VCaP (cell line): ENCODE results near the gene EP400.

Experiments used
- H3K27ac ChIP-seq: fragments of 450-650 bp; 2 replicates; pipeline ENCODE4 v1.5.1; 2017
- TF ChIP-seq, protein P1 (sequence below): fragments of 450-650 bp; conservative IDR thresholded peaks from 2 replicates; pipeline ENCODE4 v1.5.1; 2017; ENCODE audit warnings: mild to moderate bottlenecking, moderate library complexity

EP400 gene

DNA sequence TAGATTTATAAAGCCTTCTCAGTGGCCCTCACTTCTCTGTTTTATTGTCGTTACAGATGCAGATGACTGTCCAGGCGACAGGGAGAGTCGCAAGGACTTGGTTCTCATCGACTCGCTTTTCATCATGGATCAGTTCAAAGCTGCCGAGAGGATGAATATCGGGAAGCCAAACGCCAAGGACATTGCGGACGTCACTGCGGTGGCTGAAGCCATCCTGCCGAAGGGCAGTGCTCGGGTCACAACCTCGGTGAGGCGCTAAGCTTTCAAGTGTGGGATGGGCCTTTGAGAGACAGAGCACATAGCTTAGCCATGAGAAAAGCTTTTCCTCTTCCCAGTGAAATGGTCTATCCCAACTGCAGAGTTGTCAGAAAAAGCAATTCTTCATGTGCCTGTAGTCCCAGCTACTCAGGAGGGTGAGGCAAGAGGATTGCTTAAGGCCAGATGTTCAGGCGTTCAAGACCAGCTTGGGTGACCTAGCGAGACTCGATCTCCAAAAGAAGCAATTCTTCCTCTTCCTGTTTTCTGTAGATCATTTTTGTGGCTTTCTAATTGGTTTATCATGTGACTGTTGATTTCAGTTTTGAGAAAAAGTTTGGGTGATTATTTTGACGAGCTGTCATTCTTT, 56.4 kb downstream of the EP400 start:
- TF ChIP-seq, protein P1, sequence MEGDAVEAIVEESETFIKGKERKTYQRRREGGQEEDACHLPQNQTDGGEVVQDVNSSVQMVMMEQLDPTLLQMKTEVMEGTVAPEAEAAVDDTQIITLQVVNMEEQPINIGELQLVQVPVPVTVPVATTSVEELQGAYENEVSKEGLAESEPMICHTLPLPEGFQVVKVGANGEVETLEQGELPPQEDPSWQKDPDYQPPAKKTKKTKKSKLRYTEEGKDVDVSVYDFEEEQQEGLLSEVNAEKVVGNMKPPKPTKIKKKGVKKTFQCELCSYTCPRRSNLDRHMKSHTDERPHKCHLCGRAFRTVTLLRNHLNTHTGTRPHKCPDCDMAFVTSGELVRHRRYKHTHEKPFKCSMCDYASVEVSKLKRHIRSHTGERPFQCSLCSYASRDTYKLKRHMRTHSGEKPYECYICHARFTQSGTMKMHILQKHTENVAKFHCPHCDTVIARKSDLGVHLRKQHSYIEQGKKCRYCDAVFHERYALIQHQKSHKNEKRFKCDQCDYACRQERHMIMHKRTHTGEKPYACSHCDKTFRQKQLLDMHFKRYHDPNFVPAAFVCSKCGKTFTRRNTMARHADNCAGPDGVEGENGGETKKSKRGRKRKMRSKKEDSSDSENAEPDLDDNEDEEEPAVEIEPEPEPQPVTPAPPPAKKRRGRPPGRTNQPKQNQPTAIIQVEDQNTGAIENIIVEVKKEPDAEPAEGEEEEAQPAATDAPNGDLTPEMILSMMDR: no peak
- H3K27ac ChIP-seq: no peak overlapping the region

DNA sequence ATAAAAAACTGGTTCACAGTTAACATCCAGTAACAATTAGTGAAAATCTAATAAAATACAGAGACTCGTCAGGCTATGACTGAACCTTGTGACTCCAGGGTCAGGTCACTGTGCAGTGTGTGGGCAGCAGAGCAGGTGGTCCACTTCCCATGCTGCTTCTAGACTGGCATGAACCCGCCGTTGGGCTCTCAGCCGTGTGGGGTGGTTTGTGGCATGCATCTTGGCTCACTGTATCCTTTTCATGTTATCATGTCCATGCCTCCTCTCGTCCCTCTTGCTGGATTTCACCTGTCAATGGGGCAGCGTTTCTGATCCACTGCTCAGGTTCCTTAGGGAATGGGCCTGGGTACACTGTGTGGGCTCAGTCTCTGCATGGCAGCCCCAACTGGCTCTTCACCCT, 57.3 kb downstream of the EP400 start:
- H3K27ac ChIP-seq: no peak overlapping the region
- TF ChIP-seq, protein P1: no peak

- TF ChIP-seq, protein P1: no peak
- H3K27ac ChIP-seq: no peak overlapping the region
These were observed 59.7 kb downstream of the EP400 start for GRCh38 chr12:132009336-132009859.

GRCh38 chr12:132012919-132013568, 63.3 kb downstream of the EP400 start:
- H3K27ac ChIP-seq: no peak overlapping the region
- TF ChIP-seq, protein P1: no peak

- H3K27ac ChIP-seq: no peak overlapping the region
- TF ChIP-seq, protein P1: no peak
These were observed 64.6 kb downstream of the EP400 start for GRCh38 chr12:132014092-132014914.

GRCh38 chr12:132014915-132015280, 65.2 kb downstream of the EP400 start:
- TF ChIP-seq, protein P1: no peak
- H3K27ac ChIP-seq: no peak overlapping the region
